Measurements from ENCODE around the gene GALNT6. TPM values are rescaled to one million over a fixed set of nuclear protein-coding genes. Genes with fewer than 3 reads are reported as not detected.

The GALNT6 gene
- total and polyA plus RNA-seq, 10 donors = 5.8 to 29.4 (median 18.2) TPM

DNA sequence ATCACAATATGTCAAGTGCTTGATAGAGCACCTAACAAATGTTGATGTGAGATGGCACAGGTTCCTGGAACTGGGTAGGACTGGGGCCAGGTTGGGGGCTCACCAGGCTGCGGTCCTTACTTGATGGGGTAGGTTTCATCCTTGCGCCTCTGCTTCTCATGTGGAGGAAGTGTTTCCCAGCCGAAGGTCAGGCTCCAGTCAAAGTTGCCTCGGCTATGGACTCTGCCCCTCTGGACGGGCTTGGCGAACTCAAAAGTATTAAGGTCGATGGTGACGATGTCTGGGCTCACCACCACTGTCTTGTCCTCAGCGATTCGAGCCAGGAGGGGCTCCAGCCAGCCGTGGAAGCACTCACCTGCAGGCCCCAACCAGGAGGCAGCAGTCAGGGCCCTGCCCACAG, 27.2 kb downstream of the GALNT6 start:
- WGBS, 5 donors = 89 to 98% (median 93%) methylated on average over 9 to 11 of the region's 11 CpGs
- Histone ChIP-seq H3K36me3 (peaks cover 0 to 62% (median 5%) of the 10 kb centered on the region in 6 donors), H3K4me1 (peaks cover 10 to 35% (median 15%) of the 10 kb centered on the region in 6 donors), H3K4me3 (no peak overlapping the region), H3K27me3 (replicated peaks in 1 of 7) (no peaks in the 10 kb centered on the region), H3K9me3 (no peaks in the 10 kb centered on the region), H3K27ac (no peak overlapping the region)
- intact Hi-C loops (cut with DNase I; ENCODE audit: low total_unique reads) = no loop called here
- TF ChIP-seq POLR2AphosphoS5 (IDR thresholded peaks at IDR 0.05) (no peak), POLR2A (IDR thresholded peaks at IDR 0.05) (no peak)
- TF ChIP-seq, protein P1, sequence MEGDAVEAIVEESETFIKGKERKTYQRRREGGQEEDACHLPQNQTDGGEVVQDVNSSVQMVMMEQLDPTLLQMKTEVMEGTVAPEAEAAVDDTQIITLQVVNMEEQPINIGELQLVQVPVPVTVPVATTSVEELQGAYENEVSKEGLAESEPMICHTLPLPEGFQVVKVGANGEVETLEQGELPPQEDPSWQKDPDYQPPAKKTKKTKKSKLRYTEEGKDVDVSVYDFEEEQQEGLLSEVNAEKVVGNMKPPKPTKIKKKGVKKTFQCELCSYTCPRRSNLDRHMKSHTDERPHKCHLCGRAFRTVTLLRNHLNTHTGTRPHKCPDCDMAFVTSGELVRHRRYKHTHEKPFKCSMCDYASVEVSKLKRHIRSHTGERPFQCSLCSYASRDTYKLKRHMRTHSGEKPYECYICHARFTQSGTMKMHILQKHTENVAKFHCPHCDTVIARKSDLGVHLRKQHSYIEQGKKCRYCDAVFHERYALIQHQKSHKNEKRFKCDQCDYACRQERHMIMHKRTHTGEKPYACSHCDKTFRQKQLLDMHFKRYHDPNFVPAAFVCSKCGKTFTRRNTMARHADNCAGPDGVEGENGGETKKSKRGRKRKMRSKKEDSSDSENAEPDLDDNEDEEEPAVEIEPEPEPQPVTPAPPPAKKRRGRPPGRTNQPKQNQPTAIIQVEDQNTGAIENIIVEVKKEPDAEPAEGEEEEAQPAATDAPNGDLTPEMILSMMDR (IDR thresholded peaks at IDR 0.05 in 8 of 11, conservative IDR thresholded peaks at IDR 0.05 in 3 of 11) = no peak
- no peak for DNase-seq

DNA sequence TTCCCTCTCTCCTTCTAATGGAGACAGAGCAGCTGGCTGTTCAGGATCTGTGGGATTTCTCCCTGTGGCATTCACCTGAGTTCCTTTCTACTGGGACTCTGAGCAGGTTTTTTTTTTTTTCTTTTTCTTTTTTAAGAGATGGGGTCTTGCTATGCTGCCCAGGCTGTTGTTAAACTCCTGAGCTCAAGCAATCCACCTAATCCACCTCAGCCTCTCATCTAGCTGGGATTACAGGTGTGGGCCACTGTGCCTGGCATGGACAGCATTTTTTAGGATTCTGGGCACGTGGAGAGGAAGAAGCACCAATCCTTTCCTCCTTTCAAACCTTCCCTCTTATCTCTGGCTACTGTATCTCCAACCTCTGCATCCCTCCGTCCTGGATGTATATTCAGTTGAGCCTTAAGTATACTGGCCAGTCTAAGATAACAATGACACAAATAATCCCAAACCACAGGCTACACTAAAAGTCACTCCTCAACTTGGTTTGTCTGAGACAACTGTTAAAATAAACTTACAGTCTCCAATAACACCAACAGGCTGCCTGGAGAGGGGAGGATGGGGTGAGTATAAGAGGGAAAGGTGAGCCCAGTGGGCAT, 28.4 kb downstream of the GALNT6 start:
- Histone ChIP-seq H3K27me3 (replicated peaks in 1 of 7) (no peaks in the 10 kb centered on the region), H3K36me3 (peaks cover 0 to 73% (median 5%) of the 10 kb centered on the region in 6 donors), H3K27ac (no peak overlapping the region), H3K9me3 (no peaks in the 10 kb centered on the region), H3K4me1 (peaks cover under 1 to 35% (median 6%) of the 10 kb centered on the region in 6 donors), H3K4me3 (no peak overlapping the region)
- DNase-seq = no peak
- intact Hi-C loops (cut with DNase I; ENCODE audit: low total_unique reads) = no loop called here
- WGBS, 5 donors = 80 to 93% (median 85%) methylated on average over 2 of the region's 2 CpGs
- TF ChIP-seq POLR2AphosphoS5 (IDR thresholded peaks at IDR 0.05) = no peak
- no peak for TF ChIP-seq POLR2A (IDR thresholded peaks at IDR 0.05)
- TF ChIP-seq, protein P1 (IDR thresholded peaks at IDR 0.05 in 8 of 11, conservative IDR thresholded peaks at IDR 0.05 in 3 of 11) = no peak

- TF ChIP-seq, protein P1 (IDR thresholded peaks at IDR 0.05 in 8 of 11, conservative IDR thresholded peaks at IDR 0.05 in 3 of 11) = no peak
- TF ChIP-seq POLR2A (IDR thresholded peaks at IDR 0.05) (no peak), POLR2AphosphoS5 (IDR thresholded peaks at IDR 0.05) (no peak)
- H3K36me3 ChIP-seq = peaks cover 0 to 78% (median 5%) of the 10 kb centered on the region in 6 donors
- intact Hi-C loops (cut with DNase I; ENCODE audit: low total_unique reads) = no loop called here
- no peaks in the 10 kb centered on the region for H3K9me3 ChIP-seq
- no peak overlapping the region for H3K4me3 ChIP-seq
- no peak overlapping the region for H3K27ac ChIP-seq
- H3K27me3 ChIP-seq (replicated peaks in 1 of 7) = no peaks in the 10 kb centered on the region
- 92 to 98% (median 94%) methylated on average over 2 to 6 of the region's 6 CpGs for WGBS, 5 donors
- peaks cover 0 to 35% (median 7%) of the 10 kb centered on the region in 6 donors for H3K4me1 ChIP-seq
- DNase-seq = no peak
These were observed 28.9 kb downstream of the GALNT6 start for GRCh38 chr12:51362307-51362706.

GRCh38 chr12:51361161-51362016, 29.8 kb downstream of the GALNT6 start:
- TF ChIP-seq POLR2AphosphoS5 (IDR thresholded peaks at IDR 0.05) (no peak), POLR2A (IDR thresholded peaks at IDR 0.05) (no peak)
- TF ChIP-seq, protein P1 (IDR thresholded peaks at IDR 0.05 in 8 of 11, conservative IDR thresholded peaks at IDR 0.05 in 3 of 11) = no peak
- WGBS, 5 donors = 81 to 94% (median 89%) methylated on average over 8 of the region's 8 CpGs
- no peak for DNase-seq

More at GRCh38 chr12:51361161-51362016, 29.8 kb downstream of the GALNT6 start:
- peaks cover 0 to 85% (median 5%) of the 10 kb centered on the region in 6 donors for H3K36me3 ChIP-seq
- H3K9me3 ChIP-seq = no peaks in the 10 kb centered on the region
- intact Hi-C loops (cut with DNase I; ENCODE audit: low total_unique reads) = no loop called here
- H3K27me3 ChIP-seq (replicated peaks in 1 of 7) = no peaks in the 10 kb centered on the region
- no peak overlapping the region for H3K4me3 ChIP-seq
- H3K4me1 ChIP-seq = peaks cover 0 to 37% (median 16%) of the 10 kb centered on the region in 6 donors
- no peak overlapping the region for H3K27ac ChIP-seq
